ENCODE results near the gene PSMD6. TPM values are rescaled to one million over a fixed set of nuclear protein-coding genes. Genes with fewer than 3 reads are reported as not detected.

PSMD6 gene
- total and polyA plus RNA-seq, 9 of the 15 experiments (the other 6 are each of a cell fraction or from before 2014, with no cell fraction given) = 78.2 to 133 (median 113) TPM

DNA sequence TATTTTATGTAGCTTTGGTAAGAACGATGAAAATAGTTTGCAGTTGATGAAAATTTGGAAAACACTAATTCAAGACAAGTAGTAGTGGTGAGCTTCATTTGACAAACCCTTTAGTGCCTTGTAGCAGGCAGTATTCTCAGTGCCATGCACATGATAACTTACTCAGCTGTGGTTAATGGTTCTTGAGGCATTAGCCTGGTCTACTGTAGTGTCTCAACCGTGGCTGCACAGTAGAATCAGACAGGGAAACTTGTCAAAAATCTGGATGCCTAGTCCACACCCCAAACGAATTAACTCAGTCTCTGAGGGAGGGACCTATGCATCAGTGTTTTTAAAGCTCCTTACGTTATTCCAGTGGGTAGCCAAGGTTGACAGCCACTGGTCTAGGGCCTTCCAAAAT, 45.4 kb downstream of the PSMD6 start:
- no peak for FAIRE-seq
- no peak overlapping the region for H3K4me3 ChIP-seq
- no peak for ATAC-seq
- TF ChIP-seq SUPT5H (IDR thresholded peaks at IDR 0.05) = no peak
- peak in 1 of 3 experiments; percentile 51; a peak in 1 of 6 replicates for TF ChIP-seq ZBTB11 (CRISPR knock-in tag; IDR thresholded peaks at IDR 0.05)
- H4K20me1 ChIP-seq (replicated peaks; ENCODE audit: control insufficient read depth, insufficient read depth, low read length) = no peaks in the 10 kb centered on the region
- peaks cover 13% of the 10 kb centered on the region; the same call in 2 of the 3 replicates for H3K79me2 ChIP-seq (ENCODE audit: control insufficient read depth, insufficient read depth, low read length)
- no peaks in the 10 kb centered on the region; a peak in 1 of 5 replicates for H3K4me1 ChIP-seq (replicated peaks in 1 of 2; ENCODE audit: control insufficient read depth in 2 of 2, insufficient read depth in 2 of 2, low read length in 2 of 2)
- H3K9ac ChIP-seq (ENCODE audit: insufficient read depth in 1 of 2, low read depth in 2 of 2, low read length in 2 of 2) = no peak overlapping the region
- POLR2A ChIA-PET = interaction anchor here (2.1 kb wide), 1 partner anchor 10 kb away, joined by 7 read pairs; no protein-coding TSS in a partner anchor
- 62% methylated on average over 3 of the region's 4 CpGs for WGBS (ENCODE audit: insufficient coverage, low coverage, missing lambda C conversion rate)
- H3K4me2 ChIP-seq (ENCODE audit: insufficient read depth, low read length) = no peak overlapping the region
- H3K9me1 ChIP-seq (ENCODE audit: control insufficient read depth, insufficient read depth, low read length) = no peaks in the 10 kb centered on the region
- H3K9me3 ChIP-seq (replicated peaks; ENCODE audit: control insufficient read depth, insufficient read depth, low read depth, low read length) = no peaks in the 10 kb centered on the region
- peaks cover 34% of the 10 kb centered on the region for H3K36me3 ChIP-seq (ENCODE audit: control insufficient read depth, insufficient read depth, low read length)
- H3K27ac ChIP-seq (ENCODE audit: extremely low read depth, low read depth, low read length) = no peak overlapping the region
- no peaks in the 10 kb centered on the region for H3K27me3 ChIP-seq (ENCODE audit: control insufficient read depth in 2 of 2, insufficient read depth in 2 of 2, low read length in 2 of 2)
- no TSS peak for BruUV-seq (replicated peaks)
- no peak overlapping the region for H2AFZ ChIP-seq (ENCODE audit: low read depth, low read length)
- no peak for DNase-seq (ENCODE audit: extremely low read depth in 1 of 4, low spot score in 3 of 4)
- in situ Hi-C loops (cut with MboI) (no loop called here), intact Hi-C loops (cut with micrococcal nuclease) (no loop called here)
- CTCF ChIA-PET (ENCODE audit: low intra/inter-chr PET ratio) = no interaction called here

All from K562 (cell line).